HepG2 (cell line): ENCODE measurements around the gene ADAD2. TPM values are rescaled to one million over a fixed set of nuclear protein-coding genes. Genes with fewer than 3 reads are reported as not detected.

Experiments used
- ATAC-seq: fragments of 200-7000 bp; cut with Tn5 transposase; 3 replicates; pipeline ENCODE4 v1.9.1; 2020; ENCODE audit warnings: mild to moderate bottlenecking, moderate library complexity
- BruUV-seq: library from RNA; stranded (reverse); fragments of 400-500 nt; replicated peaks from 2 replicates; lab custom pipeline; 2021; lab: Mats Ljungman, UMichigan
- CTCF ChIA-PET: fragments of 300-600 bp; formaldehyde crosslinking; extraction: SDS; loops from one replicate; lab custom pipeline; 2021; ENCODE audit warnings: low total read pairs, inconsistent platforms, low intra/inter-chr PET ratio; lab: Yijun Ruan, JAX
- POLR2A ChIA-PET: fragments of 350-600 bp; sonication (Branson Sonifier 250); formaldehyde crosslinking; loops from one replicate; lab custom pipeline; 2020; ENCODE audit warnings: antibody characterized with exemption, inconsistent platforms; lab: Yijun Ruan, JAX
- DNase-seq: peaks from one replicate; pipeline ENCODE4 v3.0.0-alpha.2; 2015; ENCODE audit warnings: low spot score
- FAIRE-seq: peaks from 3 replicates; lab custom pipeline; 2011; peaks lifted over from hg19 to GRCh38; lab: Jason Lieb, UNC
- H2AFZ ChIP-seq: one replicate; pipeline ENCODE4 v1.6.1; 2011; ENCODE audit warnings: low read length, inconsistent platforms
- H3K27ac ChIP-seq: fragments of 300-600 bp; 3 replicates; pipeline ENCODE4 v1.8.0; 2011; ENCODE audit warnings: mixed run types, mild to moderate bottlenecking, mixed read lengths, low read length, inconsistent platforms; ENCODE audit not compliant: insufficient read depth; ENCODE audit errors: extremely low read length
- H3K27me3 ChIP-seq, 2 experiments: fragments of 200-600 bp in 1 of 2; 2 replicates in 1 of 2; 3 replicates in 1 of 2; pipeline versions ENCODE4 v1.6.0 to v1.8.0; 2011; ENCODE audit warnings: low read length in 2 of 2, mild to moderate bottlenecking in 2 of 2, moderate library complexity in 2 of 2, inconsistent platforms in 1 of 2; ENCODE audit not compliant: insufficient read depth in 2 of 2, control insufficient read depth in 1 of 2
- H3K36me3 ChIP-seq, 2 experiments: fragments of 200-600 bp in 1 of 2; replicated peaks in 1 of 2; 2 replicates in 1 of 2; 3 replicates in 1 of 2; pipeline versions ENCODE4 v1.5.1 to v1.8.0; 2011; ENCODE audit warnings: low read length in 2 of 2, inconsistent platforms in 1 of 2; ENCODE audit not compliant: insufficient read depth in 2 of 2, control insufficient read depth in 1 of 2
- H3K4me1 ChIP-seq: 2 replicates; pipeline ENCODE4 v1.5.1; 2012; ENCODE audit warnings: low read length, inconsistent platforms; ENCODE audit not compliant: insufficient read depth
- H3K4me2 ChIP-seq: 2 replicates; pipeline ENCODE4 v1.6.0; 2011; ENCODE audit warnings: low read depth, low read length, inconsistent platforms
- H3K4me3 ChIP-seq, 3 experiments: fragments of 200-600 bp in 1 of 3; sonication (generic), shearing (Covaris generic) in 1 of 3; replicated peaks in 1 of 3; 2 replicates each; pipeline ENCODE4 v1.5.1; 2011 to 2016; ENCODE audit warnings: low read length in 3 of 3, inconsistent platforms in 2 of 3, low read depth in 2 of 3, mild to moderate bottlenecking in 2 of 3, control low read depth in 1 of 3, mixed read lengths in 1 of 3; ENCODE audit not compliant: insufficient read depth in 1 of 3
- H3K79me2 ChIP-seq: one replicate; pipeline ENCODE4 v1.6.1; 2011; ENCODE audit warnings: low read length, inconsistent platforms; ENCODE audit not compliant: insufficient read depth
- H3K9ac ChIP-seq: 2 replicates; pipeline ENCODE4 v1.6.0; 2011; ENCODE audit warnings: mild to moderate bottlenecking, low read depth, low read length, inconsistent platforms; ENCODE audit not compliant: insufficient read depth
- H3K9me3 ChIP-seq: 2 replicates; pipeline ENCODE4 v1.5.1; 2012; ENCODE audit warnings: mild to moderate bottlenecking, low read length
- H4K20me1 ChIP-seq: 2 replicates; pipeline ENCODE4 v1.6.0; 2011; ENCODE audit warnings: inconsistent platforms, mild to moderate bottlenecking, low read length, moderate library complexity; ENCODE audit not compliant: insufficient read depth
- CENPX ChIP-seq: sonication (generic); formaldehyde crosslinking; IDR thresholded peaks from 2 replicates; pipeline ENCODE4 v1.9.0; 2021; ENCODE audit warnings: mild to moderate bottlenecking, missing genetic modification reagents, moderate library complexity
- HMG20B ChIP-seq: conservative IDR thresholded peaks from 2 replicates; pipeline ENCODE4 v1.6.1; 2016; ENCODE audit warnings: missing genetic modification reagents, missing compliant biosample characterization
- NR2F6 ChIP-seq, 2 experiments: IDR thresholded peaks; 2 replicates each; pipeline ENCODE4 v1.6.1; 2016; ENCODE audit warnings: antibody characterized with exemption in 1 of 2, mild to moderate bottlenecking in 1 of 2
- THAP11 ChIP-seq: IDR thresholded peaks from 2 replicates; pipeline ENCODE4 v1.6.1; 2016; ENCODE audit warnings: missing biosample characterization, missing genetic modification reagents
- ZBTB3 ChIP-seq: sonication (generic); formaldehyde crosslinking; IDR thresholded peaks from 2 replicates; pipeline ENCODE4 v1.4.0; 2020; ENCODE audit warnings: low read depth, mild to moderate bottlenecking, moderate library complexity, missing genetic modification reagents, borderline replicate concordance
- ZMYM3 ChIP-seq: sonication (generic); formaldehyde crosslinking; IDR thresholded peaks from 2 replicates; pipeline ENCODE4 v1.5.1; 2020; ENCODE audit warnings: mild to moderate bottlenecking, missing genetic modification reagents
- WGBS: methylation state at CpG from one replicate; pipeline ENCODE4 v1.1.6; 2017; ENCODE audit warnings: low lambda C conversion rate; 5-methylcytosine and 5-hydroxymethylcytosine counted together
- in situ Hi-C: cut with HindIII; loops from 2 replicates; pipeline ENCODE4 v1.10.0; 2017; ENCODE audit warnings: low pct_unique_long_range_greater_than_20kb; ENCODE audit not compliant: extremely low pct_ligation_motif_present
- intact Hi-C: fragments of 100-400 bp; cut with micrococcal nuclease; formaldehyde crosslinking; loops from one replicate; pipeline ENCODE4 v1.10.0; 2022; ENCODE audit not compliant: unreplicated experiment
- polyA plus RNA-seq, 8 experiments: library from polyadenylated mRNA; depleted of rRNA in 3 of 8; stranded (reverse) in 7 of 8; unstranded in 1 of 8; fragments of >200 nt; fragmentation: Illumina TruSeq in 4 of 8; extraction: Trizol in 4 of 8; gene quantifications; 2 replicates each; pipeline versions ENCODE4 v1.2.1 to v1.2.3, GENCODE V29; 2011 to 2016; ENCODE audit warnings: low read depth in 4 of 8, missing spikeins in 1 of 8, mixed read lengths in 1 of 8; ENCODE audit not compliant: insufficient read depth in 1 of 8
- total RNA-seq, 5 experiments: library from RNA; depleted of rRNA; stranded (reverse); fragments of >200 nt; fragmentation: Illumina TruSeq; extraction: Trizol; gene quantifications; 2 replicates each; pipeline ENCODE4 v1.2.3, GENCODE V29; 2016; ENCODE audit warnings: low read depth in 1 of 5
- TF ChIP-seq, protein P1 (sequence below): sonication (generic); formaldehyde crosslinking; IDR thresholded peaks from 2 replicates; pipeline ENCODE4 v1.4.0; 2020; ENCODE audit warnings: missing genetic modification reagents
- TF ChIP-seq, protein P2 (sequence below): sonication (generic); formaldehyde crosslinking; IDR thresholded peaks from 2 replicates; pipeline ENCODE4 v1.4.0; 2020; ENCODE audit warnings: missing genetic modification reagents, borderline replicate concordance

The ADAD2 gene
- total and polyA plus RNA-seq, 2 of the 13 experiments (the other 11 are each of a cell fraction or from before 2014, with no cell fraction given) = not detected

DNA sequence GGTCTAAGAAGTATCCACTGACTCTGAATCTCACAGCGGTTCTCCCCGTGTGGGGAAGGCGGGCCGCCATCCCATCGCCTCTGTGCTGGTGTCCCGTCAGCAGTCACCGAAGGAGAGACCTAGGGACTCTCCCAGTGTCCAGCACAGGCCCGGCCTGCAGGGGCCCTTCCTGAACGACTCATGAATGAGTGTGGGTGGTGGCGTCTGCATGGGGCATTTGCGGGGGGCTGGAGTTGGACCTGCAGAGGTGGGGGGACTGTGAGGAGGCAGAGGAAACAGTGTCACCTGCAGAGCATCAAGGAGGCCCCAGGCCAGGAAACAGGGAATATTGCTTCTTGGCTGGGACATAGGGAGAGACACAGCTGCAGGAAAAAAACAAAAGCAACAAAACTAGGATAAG lies 38.5 kb downstream of the ADAD2 start:
- no peaks in the 10 kb centered on the region for H3K79me2 ChIP-seq
- no peak for DNase-seq
- WGBS = 59% methylated on average over 11 of the region's 11 CpGs
- POLR2A ChIA-PET = no interaction called here
- H3K4me2 ChIP-seq = no peak overlapping the region
- CTCF ChIA-PET = no interaction called here
- H2AFZ ChIP-seq = no peak overlapping the region
- no TSS peak for BruUV-seq
- no peak overlapping the region for H3K27ac ChIP-seq
- H3K4me1 ChIP-seq = peaks cover 5% of the 10 kb centered on the region; the same call in 1 of the 2 replicates
- H4K20me1 ChIP-seq = no peaks in the 10 kb centered on the region
- H3K4me3 ChIP-seq = no peak overlapping the region
- H3K36me3 ChIP-seq = no peaks in the 10 kb centered on the region
- intact Hi-C loops = no loop called here
- FAIRE-seq = no peak
- TF ChIP-seq CENPX (CRISPR knock-in tag) (no peak), THAP11 (CRISPR knock-in tag) (no peak), HMG20B (no peak), ZMYM3 (CRISPR knock-in tag) (no peak), NR2F6 (IDR thresholded peaks at IDR 0.05) (no peak), NR2F6 (CRISPR knock-in tag; IDR thresholded peaks at IDR 0.05) (no peak), ZBTB3 (CRISPR knock-in tag) (no peak)
- TF ChIP-seq, protein P1, sequence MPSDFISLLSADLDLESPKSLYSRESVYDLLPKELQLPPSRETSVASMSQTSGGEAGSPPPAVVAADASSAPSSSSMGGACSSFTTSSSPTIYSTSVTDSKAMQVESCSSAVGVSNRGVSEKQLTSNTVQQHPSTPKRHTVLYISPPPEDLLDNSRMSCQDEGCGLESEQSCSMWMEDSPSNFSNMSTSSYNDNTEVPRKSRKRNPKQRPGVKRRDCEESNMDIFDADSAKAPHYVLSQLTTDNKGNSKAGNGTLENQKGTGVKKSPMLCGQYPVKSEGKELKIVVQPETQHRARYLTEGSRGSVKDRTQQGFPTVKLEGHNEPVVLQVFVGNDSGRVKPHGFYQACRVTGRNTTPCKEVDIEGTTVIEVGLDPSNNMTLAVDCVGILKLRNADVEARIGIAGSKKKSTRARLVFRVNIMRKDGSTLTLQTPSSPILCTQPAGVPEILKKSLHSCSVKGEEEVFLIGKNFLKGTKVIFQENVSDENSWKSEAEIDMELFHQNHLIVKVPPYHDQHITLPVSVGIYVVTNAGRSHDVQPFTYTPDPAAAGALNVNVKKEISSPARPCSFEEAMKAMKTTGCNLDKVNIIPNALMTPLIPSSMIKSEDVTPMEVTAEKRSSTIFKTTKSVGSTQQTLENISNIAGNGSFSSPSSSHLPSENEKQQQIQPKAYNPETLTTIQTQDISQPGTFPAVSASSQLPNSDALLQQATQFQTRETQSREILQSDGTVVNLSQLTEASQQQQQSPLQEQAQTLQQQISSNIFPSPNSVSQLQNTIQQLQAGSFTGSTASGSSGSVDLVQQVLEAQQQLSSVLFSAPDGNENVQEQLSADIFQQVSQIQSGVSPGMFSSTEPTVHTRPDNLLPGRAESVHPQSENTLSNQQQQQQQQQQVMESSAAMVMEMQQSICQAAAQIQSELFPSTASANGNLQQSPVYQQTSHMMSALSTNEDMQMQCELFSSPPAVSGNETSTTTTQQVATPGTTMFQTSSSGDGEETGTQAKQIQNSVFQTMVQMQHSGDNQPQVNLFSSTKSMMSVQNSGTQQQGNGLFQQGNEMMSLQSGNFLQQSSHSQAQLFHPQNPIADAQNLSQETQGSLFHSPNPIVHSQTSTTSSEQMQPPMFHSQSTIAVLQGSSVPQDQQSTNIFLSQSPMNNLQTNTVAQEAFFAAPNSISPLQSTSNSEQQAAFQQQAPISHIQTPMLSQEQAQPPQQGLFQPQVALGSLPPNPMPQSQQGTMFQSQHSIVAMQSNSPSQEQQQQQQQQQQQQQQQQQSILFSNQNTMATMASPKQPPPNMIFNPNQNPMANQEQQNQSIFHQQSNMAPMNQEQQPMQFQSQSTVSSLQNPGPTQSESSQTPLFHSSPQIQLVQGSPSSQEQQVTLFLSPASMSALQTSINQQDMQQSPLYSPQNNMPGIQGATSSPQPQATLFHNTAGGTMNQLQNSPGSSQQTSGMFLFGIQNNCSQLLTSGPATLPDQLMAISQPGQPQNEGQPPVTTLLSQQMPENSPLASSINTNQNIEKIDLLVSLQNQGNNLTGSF (CRISPR knock-in tag) = no peak
- TF ChIP-seq, protein P2, sequence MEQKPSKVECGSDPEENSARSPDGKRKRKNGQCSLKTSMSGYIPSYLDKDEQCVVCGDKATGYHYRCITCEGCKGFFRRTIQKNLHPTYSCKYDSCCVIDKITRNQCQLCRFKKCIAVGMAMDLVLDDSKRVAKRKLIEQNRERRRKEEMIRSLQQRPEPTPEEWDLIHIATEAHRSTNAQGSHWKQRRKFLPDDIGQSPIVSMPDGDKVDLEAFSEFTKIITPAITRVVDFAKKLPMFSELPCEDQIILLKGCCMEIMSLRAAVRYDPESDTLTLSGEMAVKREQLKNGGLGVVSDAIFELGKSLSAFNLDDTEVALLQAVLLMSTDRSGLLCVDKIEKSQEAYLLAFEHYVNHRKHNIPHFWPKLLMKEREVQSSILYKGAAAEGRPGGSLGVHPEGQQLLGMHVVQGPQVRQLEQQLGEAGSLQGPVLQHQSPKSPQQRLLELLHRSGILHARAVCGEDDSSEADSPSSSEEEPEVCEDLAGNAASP = no peak
- in situ Hi-C loops = no loop called here
- no peak overlapping the region for H3K9ac ChIP-seq
- no peak for ATAC-seq
- H3K9me3 ChIP-seq = no peaks in the 10 kb centered on the region
- H3K27me3 ChIP-seq = peaks cover 4 to 69% of the 10 kb centered on the region in 2 experiments; a peak in 4 of 5 replicates
